ENCODE data around the gene SEMA5B.

SEMA5B gene

DNA sequence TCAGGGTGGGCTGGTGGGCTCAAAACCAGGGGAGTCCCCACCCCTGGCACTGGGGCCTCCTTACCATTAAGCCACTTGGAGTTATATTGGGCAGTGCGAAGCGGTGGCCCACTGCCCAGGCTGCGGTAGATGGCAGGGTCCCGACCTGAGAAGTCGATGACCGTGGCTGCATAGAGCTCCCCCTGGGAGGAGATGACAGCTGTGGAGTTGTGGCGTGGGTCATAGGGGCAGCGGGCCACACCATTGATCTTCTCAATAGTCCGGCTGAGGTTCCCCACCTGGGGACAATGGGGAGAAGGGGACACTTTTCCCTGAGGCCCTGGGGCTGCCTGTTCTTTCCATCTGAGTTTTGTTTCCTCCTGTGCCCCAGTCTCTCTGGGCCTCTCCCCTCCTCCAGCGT, 99.8 kb downstream of the SEMA5B start:
- no peak for DNase-seq (ENCODE audit: low read depth in 2 of 2)

DNA sequence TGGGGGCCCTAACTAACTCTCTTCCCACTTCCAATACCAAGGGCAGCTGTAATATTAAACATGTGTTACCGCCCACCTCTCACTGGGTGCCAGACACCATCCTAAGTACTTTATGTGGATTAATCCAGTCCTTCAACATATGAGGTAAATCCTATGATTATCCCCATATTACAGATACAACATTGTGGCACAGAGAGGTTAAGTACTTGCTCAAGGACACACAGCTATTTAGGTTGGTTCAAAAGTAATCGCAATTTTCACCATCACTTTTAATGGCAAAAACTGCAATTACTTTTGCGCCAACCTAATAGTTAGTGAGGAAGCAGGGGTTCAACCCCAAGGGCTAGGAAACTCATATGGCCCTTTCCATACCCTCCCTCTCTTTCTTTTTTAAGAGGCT, 100.8 kb downstream of the SEMA5B start:
- DNase-seq (ENCODE audit: low read depth in 2 of 2), result no peak

DNA sequence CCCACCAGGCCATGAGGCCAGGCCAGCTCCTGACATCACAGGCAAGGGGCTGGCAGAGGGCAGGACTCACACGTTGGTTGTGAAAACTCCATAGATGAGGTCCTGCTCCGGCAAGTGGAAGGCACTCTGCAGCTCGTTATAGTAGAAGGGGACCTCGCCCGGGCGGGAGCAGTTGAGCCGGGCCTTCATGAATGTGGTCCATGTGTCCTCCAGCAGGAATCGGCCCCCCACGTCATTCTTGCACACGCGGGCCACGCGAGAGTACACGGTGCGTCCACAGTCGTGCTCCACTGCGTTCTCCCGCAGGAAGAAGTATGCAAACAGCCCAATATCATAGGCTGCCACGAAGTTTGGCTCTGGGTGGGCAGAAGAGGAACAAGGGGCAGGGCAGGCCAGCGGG, 101.2 kb downstream of the SEMA5B start:
- DNase-seq (ENCODE audit: low read depth in 2 of 2), result no peak

DNA sequence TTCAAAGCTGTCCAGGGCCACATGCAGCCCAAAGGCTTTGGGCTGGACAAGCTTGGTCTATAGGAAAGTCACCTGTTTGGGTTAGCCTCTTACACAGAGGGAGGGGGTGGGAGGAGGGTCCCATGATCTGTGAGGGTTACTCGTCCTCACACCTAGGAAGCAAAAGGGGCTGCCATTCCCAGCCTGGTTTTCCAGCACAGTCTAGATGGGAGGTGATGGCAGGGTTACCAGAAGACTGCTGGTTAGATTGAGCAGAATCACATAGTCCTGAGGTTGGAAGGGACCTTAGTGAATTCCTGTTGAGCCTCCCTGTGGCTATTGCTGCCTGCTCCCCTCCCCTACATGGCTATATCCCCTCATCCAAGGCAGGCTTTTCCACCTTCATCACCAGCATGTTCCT, 101.8 kb downstream of the SEMA5B start:
- no peak for DNase-seq (ENCODE audit: low read depth in 2 of 2)

DNA sequence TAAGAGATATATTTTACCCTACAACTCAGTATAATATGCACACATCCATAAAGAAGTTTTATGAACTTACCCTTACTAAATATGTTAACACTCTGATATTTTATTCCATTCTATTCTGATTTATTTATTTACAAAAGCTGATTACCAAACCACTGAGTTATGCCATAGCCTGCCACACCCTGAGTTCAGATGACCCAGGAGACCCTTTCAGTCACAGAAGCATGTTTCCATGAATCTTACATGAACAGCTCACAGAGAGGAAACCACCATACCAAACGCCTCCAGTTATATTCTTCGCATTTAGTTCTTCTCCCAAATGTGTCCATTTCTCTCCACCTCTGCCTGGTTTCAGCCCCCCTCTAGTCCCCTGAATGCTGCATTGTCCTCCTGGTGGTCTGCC, 103.5 kb downstream of the SEMA5B start:
- DNase-seq (ENCODE audit: low read depth in 2 of 2), result no peak

DNA sequence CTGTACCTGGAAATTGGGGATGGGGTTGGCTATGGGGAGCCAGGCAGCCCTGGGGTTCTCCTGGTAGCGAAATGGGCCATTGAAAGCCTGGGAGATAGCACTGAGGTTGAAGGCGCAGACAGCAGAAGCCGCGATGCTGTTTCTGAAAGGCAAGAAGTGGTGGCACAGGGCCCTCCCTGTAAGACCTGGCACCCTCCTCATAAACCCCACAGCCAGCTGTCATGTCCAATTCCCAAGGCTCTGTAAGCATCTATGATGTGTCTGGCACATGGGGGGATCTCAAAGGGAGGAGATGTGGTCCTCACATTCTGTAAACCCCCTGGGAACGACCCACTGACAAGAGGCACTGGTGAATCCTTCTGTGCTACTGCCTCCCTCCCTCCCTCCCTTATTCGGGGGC, 104.0 kb downstream of the SEMA5B start:
- DNase-seq (ENCODE audit: low read depth in 2 of 2), result no peak

DNA sequence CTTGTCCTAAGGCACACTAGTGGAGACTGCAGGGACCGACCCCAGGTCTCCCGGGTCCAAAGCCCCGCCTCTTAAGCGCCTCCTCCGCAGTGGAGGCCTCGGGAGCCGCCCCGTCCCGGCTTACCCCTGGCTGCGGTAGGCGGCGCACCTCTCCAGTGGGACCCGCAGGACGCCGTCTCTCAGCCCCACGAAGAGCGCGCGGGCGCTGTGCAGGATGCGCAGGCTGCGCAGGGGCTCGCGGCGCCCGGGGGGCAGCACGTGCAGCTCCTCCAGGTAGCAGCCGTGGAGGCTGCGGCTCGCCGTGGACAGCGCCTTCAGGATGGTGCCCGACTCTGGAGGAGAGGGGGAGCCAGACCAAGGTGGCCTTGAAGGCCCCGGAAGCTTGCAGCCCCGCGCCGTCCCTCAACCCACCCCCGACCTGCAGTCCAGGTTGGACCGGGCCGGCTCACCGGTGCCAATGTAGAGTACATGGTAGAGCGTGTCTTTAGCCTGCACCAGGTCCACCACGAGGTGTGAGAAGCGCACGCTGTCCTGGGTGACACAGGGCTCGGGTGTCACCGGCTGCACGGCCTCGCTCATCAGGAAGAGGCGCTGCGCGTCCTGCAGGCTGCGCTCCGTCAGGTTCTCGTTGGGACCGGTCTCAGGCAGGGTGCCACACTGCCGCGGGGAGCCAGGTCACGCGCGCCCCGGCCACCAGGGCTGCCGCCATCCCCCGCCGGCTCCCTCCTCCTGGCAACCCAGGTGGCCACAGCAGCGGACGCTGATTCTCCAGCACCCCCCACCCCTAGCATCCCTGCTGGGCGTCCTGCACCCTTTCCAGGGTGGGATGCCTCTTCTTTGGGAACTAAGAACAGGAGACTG, 105.5 kb downstream of the SEMA5B start:
- no peak for DNase-seq (ENCODE audit: low read depth in 2 of 2)

DNA sequence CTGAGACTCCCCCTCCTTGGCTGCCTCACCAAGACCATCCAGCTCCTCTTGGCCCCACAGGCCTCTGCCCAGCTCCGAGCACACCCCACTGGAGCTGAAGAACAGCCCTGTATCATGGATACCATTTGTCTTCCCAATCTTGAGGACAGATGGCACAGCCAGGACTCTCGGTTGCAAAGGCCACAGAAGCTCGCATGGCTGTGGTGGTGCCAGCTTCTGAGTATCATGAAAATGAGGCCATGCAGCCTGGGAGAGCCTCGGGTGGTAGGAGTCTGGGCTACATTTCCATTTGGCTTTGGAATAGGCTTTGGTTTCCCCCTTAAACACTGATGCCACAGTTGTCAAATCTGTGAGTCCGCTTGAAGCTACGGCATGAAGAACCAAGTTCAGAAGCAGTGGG, 106.6 kb downstream of the SEMA5B start:
- no peak for DNase-seq (ENCODE audit: low read depth in 2 of 2)

DNA sequence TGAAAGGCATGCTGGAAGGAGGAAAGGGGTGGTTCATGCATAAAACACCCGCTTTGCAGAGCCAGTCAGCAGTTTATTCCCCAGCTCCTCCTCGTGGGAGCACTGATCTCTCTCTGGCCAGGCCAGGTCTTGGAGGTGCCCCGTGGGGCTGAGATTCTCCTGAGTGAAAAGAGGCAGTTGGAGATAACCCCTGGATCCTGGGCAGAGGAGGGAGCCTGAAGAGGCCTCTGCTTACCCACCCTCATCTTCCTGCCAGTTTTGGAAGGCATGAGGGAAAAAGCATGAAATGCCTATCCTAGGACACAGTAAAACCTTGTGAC, 108.3 kb downstream of the SEMA5B start:
- DNase-seq (ENCODE audit: low read depth in 2 of 2), result no peak

DNA sequence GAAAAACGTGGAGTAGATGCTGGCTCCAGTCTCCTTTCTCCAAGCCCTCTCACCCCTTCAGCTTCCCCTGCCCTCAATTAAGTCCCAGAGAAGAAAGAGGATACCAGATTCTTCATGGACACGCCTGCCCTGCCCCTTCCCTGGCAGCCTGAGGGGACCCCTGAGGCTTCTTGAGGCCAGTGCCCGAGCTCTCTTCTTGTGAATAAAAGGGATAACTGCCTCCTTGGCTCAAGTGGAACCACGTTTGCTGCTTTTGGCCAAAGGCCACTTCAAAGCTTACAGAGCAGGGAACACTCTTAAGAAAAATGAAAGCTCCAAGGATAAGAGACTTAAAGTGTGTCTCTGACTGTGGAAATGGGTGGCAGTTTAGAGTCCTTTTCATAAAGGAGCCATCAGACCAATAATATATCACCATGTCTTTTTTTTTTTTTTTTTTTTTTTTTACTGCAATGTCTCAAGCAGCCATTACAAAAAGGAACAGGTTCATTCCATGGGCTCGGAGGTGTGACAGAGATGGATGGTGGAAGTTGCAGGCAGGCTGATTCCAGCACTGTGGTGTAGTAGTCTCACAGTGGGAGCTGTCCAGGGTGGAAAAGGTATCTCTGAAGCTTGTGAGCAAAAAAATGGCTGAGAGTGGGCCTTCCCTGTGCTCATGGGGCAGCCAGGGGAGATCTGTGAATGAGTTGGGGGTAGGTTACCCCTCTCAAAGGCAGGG, 108.8 kb downstream of the SEMA5B start:
- no peak for DNase-seq (ENCODE audit: low read depth in 2 of 2)

DNA sequence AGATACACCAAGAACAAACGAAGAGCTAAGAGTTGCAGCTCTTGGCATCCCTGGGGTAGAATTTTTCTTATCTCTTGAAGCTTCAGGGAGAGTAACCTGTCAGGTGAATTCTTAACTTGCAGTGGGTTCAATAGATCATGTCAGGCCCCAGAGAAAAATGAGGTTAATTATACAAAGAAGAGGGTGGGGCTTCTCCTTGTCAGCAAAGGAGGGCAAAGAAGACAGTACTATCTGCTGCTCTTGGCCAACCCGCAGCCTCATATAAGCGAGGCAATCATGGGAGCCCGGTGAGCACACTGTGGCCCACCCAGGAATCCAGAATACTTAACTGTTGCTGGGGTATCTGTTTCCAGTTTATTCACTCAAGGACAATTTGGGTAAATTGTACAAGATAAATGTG, 110.2 kb downstream of the SEMA5B start:
- no peak for DNase-seq (ENCODE audit: low read depth in 2 of 2)

DNA sequence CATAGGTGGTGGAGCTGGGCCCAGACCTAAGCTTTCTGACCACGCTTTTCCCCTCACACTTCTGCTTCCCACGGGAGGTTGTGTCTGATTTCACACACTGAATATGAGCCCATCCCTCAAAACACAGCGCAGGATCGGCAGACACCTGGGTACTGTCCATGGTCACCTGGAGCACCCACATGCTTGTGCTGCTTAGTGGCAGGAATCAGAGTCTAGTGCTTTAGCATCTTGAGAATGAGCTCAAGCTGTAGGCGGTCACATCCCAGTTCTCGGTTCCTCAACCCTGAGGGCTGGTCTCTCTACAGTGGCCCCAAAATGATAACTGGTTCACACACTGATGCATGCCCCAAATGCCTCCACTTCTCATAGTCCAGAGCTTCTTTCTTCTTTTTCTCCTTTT, 111.0 kb downstream of the SEMA5B start:
- DNase-seq (ENCODE audit: low read depth in 2 of 2), result no peak

DNA sequence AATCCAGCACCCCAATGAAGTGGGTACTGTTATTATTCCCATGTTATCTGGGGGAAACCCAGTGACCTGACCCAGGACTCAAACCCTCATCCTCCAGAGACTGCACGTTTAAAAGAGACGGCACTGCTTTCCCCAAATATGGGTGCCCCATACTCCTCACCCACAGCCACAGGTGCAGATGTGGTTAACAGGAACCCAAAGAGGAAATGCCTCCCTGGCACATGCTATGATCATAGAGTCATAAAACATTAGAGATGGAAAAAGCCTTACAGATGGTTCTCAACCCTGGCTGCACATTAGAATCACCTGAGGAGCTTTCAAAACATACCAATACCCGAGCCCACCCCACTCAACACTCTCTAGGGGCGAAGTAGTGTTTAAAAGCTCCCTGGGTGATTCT, 111.5 kb downstream of the SEMA5B start:
- no peak for DNase-seq (ENCODE audit: low read depth in 2 of 2)

DNA sequence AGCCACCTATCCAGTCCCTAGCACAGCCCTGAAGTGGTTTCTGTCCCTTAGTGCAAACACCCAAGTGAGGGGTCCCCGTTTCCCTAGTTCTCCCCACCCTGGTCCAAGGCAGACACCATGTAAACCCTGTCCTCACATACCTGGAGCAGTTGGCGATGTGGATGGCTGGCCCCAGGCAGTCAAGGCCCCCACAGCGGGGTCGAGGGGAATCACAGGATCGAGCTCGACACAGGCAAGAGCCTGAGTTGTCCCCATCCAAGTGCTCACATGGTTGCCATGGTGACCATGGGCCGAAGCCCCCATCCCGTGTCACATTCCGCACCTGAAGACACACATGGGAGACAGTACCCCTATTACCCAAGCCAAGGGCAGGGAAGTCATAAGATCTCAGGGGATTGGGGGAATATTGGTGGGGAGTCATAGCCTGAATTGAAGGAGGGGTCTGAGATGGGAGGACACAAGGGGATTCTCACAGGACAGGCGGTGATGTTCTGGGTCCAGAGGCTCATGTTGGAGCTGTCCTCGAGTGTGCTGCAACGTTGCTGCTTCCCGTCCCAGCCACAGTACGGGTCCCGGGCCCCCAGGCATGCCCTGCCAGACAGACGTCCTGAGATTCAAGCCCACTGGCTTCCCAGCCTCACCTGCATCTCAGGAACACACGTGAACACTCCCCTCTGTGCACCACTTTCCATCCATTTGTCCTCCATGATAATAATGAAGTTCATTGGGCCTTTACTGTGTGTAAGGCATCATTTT, 112.1 kb downstream of the SEMA5B start:
- DNase-seq (ENCODE audit: low read depth in 2 of 2), result no peak

DNA sequence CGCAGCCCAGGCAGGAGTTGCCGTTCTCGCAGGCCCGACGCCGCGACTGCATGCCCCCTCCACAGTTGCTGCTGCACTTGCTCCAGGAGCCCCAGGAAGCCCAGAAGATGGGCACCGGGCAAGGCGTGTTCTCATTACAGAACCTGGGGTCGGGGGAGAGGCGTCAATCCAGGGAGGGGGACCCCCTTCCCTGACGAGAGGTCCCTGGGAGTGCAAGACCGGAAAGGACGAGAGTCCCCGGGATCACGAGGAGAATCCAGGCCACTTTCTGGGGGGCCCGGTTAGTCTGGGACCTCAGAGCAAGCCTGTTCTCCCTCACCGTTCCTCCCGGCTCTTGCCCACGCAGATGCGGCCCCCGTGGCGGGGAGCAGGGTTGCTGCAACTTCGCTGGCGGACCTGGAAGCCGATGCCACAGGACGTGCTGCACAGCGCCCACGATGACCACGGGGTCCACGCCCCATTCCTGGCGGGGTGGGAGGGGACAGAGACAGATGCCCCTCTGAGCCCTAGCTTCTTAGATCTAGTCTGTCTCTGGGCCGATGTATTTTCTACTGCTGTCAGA, 113.9 kb downstream of the SEMA5B start:
- DNase-seq (ENCODE audit: low read depth in 2 of 2), result no peak

DNA sequence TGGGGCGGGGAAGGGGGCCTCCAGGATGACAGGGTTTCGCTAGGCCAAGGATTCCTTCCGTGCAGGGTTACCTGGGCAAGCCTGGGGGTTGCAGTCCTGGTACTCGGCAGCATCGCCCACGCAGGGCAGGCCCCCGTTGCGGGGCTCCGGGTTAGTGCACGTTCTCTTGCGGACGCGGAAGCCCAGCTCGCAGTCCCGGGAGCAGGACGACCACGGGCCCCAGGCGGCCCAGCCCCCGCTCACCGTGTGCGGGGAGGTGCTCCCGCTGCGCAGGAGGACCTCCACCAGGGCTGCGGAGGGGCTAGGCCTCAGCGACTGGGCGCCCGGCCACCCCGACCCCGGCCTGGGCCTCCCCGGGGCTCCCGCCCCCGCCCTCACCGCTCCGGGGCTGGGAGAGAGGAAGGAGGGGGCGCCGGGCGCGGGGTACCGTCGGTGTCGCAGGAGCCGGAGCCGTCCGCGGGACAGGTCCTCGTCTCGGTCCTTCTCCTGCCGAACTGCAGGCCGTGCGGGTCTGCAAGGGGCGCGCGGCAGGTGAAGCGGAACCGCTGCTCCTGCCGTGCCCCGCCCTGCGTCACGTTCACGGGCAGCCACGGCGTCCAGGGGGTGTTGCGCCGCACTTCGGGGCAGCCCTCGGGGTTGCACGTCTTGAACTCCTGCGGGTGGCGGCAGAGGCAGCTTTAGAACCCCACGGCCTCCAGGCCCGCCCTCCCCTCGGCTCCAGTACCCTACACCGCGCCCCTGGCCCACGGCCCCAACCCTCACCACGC, 114.6 kb downstream of the SEMA5B start:
- DNase-seq (ENCODE audit: low read depth in 2 of 2), result no peak

DNA sequence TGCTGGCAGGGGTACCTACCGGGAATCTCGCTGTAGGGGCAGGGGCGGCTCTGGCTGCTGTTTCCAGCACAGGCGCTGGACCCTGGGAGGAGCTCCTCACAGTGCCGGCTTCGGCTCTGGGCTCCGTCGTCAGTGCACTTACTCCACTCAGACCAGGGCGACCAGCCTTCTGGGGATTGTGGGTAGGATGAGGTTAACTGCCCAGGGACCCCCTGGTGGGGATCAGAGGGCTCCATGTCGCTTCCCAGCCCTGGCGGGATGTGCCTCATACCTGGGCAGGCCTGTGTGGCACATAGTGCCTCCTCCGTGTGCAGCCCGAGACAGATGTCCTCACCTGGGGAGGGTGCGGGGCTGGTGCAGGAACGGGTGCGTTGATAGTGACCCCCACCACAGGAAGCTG, 115.7 kb downstream of the SEMA5B start:
- DNase-seq (ENCODE audit: low read depth in 2 of 2), result no peak

DNA sequence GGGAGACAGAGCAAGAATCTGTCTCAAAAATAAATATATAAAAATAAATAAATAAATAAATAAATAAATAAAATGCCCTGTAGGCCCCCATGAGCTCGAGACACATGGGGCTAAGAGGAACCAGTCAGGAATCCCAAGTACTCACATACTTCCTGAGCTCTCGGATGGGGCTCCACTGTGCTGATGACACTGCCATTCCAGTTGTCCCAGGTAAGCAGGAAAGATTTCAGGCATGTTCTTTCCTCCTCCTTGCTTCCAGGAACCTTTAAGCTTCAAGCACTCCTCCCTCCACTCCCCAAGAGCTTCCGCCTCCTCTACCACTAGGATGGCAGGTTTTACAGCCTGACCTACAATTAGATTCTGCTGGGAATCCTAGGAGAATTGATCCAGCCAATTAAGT, 119.3 kb downstream of the SEMA5B start:
- DNase-seq (ENCODE audit: low read depth in 2 of 2), result no peak

DNA sequence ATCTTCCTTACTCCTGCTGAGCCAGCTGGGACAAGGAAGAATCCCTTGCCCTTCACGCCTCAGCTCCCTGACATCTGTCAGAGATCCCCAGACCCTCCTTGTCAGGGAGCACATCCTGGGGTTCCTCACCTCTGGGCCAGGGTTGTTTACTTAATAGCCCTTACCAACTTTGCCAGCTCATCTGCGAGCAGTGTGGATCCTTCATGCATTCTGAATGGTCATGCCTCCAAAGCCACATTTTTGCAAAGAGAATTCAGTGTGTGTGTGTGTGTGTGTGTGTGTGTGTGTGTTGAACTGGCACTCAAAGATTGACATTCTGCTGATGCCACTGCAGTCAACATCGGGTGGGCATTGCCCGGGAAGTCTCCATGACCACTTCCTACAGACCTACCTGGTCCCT, 120.1 kb downstream of the SEMA5B start:
- no peak for DNase-seq (ENCODE audit: low read depth in 2 of 2)

DNA sequence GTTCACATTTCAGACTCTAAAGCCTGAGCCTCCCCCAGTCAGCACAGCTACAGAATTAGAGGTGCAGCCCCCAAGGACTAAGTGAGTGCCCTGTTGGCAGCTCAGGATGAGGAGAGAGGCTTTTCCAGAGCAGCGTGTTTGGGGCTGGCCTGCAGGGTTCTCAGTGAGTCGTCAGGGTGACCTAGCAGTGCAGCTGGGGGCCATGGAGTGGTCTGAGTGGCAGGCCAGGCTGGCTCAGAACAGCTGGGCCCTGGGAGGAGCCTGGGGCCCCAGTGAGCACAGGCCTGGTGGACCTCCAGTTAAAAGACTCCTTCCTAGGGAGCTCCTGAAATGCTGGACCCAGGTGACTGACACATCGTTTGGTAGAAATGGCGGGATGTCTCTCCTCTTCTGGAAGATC, 124.4 kb downstream of the SEMA5B start:
- DNase-seq (ENCODE audit: low read depth in 2 of 2), result no peak

DNA sequence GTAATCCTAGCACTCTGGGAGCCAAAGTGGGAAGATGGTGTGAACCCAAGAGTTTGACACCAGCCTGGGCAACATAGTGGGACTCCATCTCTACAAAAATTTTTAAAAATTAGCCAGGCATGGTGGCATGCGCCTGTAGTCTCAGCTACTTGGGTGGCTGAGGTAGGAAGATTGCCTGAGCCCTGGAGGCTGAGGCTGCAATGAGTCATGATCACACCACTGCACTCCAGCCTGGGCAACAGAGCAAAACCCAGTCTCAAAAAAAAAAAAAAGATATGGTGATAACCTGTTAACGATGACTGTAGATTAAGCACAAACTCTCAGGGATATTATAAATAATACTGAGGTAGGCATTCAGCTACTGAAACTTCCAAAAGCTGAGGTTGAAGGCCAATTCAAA, 125.2 kb downstream of the SEMA5B start:
- DNase-seq (ENCODE audit: low read depth in 2 of 2), result no peak

DNA sequence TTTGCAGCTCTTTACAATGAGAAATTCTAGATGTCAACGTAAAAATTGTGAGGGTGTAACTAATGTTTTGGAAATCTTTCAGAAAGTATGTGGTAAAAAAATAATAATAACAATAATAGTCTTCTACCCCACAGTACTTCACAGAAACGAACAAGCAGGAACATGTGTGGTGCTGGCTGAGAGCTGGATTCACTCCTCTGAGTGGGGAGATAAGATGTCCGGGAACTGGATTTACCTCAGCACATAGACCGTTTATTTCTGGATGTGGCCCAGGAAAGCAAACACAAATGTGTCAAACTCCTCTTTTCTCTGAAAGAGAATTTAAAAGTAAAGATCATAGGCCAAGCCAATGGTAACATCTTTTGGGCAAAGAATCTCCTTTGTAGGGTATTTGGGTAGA, 129.3 kb downstream of the SEMA5B start:
- no peak for DNase-seq (ENCODE audit: low read depth in 2 of 2)
